GM13977 (cell line): ENCODE results near the gene PSMD1.

Source experiments
- DNase-seq: peaks from one replicate; pipeline ENCODE4 v3.0.0; 2012; ENCODE audit warnings: low spot score
- in situ Hi-C: fragments of 300-500 bp; cut with MboI; formaldehyde crosslinking; loops from one replicate; pipeline ENCODE4 v1.12.0; 2022; ENCODE audit warnings: low sequenced_read_pairs, low pct_unique_long_range_greater_than_20kb, mixed read lengths, inconsistent platforms; ENCODE audit not compliant: unreplicated experiment
- TF ChIP-seq, protein P1 (sequence below): IDR thresholded peaks from 2 replicates; pipeline ENCODE4 v1.5.1; 2012; ENCODE audit warnings: mild to moderate bottlenecking, control low read depth; ENCODE audit not compliant: insufficient read depth; ENCODE audit errors: extremely low read depth, missing control alignments

PSMD1 gene

GRCh38 chr2:231012463-231012862 is 44.2 kb upstream of the PSMD1 start:
- in situ Hi-C loops = no loop called here
- no peak for DNase-seq
- TF ChIP-seq, protein P1, sequence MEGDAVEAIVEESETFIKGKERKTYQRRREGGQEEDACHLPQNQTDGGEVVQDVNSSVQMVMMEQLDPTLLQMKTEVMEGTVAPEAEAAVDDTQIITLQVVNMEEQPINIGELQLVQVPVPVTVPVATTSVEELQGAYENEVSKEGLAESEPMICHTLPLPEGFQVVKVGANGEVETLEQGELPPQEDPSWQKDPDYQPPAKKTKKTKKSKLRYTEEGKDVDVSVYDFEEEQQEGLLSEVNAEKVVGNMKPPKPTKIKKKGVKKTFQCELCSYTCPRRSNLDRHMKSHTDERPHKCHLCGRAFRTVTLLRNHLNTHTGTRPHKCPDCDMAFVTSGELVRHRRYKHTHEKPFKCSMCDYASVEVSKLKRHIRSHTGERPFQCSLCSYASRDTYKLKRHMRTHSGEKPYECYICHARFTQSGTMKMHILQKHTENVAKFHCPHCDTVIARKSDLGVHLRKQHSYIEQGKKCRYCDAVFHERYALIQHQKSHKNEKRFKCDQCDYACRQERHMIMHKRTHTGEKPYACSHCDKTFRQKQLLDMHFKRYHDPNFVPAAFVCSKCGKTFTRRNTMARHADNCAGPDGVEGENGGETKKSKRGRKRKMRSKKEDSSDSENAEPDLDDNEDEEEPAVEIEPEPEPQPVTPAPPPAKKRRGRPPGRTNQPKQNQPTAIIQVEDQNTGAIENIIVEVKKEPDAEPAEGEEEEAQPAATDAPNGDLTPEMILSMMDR = no peak

DNA sequence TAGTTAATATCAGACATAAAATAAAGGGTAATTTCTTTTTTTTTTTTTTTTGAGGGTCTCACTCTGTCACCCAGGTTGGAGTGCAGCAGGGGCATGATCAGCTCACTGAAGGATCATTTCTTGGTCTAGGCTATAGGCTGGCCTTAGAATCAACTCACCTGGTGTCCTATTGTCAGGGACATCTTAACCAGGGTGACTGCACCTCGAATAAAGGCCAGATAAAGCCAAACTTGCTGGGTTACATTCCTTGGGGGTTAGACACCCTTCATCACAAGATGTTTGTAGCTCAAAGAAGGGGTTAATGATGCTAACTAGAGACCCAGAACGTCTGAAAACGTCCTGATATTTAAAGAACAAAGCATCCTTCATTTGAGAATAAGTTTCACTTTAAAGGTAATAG is 42.8 kb upstream of the PSMD1 start:
- DNase-seq = no peak
- in situ Hi-C loops = no loop called here
- TF ChIP-seq, protein P1 = no peak

DNA sequence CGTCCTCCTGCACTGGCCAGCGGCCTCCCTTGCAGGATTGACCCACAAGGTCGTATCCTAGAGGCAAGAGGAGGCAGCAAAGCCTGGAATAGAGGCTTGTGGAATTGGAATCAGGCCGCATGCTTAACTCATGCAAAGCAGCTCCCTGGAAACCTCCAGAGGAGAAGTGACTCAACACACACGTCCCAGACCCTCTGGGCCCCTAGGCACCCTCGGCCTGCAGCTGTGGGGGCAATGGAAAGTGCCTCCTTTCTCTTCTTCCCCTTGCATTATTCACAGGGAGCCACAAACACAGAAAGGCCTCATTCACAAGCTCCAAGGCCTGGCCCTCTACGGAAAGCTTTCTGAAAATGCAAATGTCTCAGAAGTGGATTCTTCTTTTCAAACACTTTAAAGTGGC is 41.2 kb upstream of the PSMD1 start:
- in situ Hi-C loops = no loop called here
- TF ChIP-seq, protein P1 = no peak
- no peak for DNase-seq

DNA sequence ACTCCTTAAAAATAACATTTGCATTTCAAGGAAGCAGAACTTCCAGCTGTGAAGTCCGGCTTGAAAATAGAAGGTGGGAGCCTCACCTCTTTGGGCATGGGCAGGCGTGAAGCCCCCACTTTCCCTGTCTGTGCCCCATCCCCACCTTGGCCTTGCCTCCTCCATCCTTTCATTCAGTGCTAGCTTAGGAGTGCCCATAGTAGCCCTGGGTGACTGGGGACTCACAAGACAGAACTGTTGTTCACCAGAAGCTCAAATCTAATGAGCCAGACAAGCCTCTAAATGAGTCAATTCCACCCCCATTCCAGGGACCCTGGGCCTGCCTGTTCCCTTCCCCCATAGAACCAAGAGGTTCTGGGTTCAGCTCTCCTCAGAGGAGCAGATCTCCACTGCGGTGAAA is 40.7 kb upstream of the PSMD1 start:
- in situ Hi-C loops = no loop called here
- no peak for DNase-seq
- TF ChIP-seq, protein P1 = no peak

DNA sequence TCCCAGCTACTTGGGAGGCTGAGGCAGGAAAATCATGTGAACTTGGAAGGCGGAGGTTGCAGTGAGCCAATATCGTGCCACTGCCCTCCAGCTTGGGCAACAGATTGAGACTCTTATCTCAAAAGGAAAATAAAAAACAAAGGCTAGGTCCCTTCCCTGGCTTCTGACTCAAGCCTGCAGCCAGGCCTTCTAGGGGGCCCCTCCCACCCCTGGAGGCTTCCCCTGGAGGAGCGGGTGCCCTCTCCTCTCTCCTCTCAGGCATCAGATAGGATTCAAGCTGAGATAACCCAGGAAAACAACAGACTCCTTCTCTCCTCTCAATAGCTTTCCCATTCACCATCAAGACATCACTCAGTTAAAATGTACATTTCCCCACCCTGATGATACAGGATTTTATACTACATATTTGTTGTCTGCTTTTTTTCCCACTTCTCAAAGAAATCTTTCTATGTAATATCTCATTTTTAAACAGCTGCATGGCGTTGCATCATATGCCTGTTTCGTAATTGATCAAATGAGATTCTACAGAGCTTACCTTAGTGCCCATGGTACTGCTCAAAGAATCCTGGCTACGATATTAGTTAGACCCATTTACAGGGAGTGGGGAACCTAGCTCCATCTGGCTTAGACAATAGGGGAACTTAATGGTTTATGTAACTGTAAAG is 40.0 kb upstream of the PSMD1 start:
- in situ Hi-C loops = no loop called here
- TF ChIP-seq, protein P1 = no peak
- DNase-seq = no peak

DNA sequence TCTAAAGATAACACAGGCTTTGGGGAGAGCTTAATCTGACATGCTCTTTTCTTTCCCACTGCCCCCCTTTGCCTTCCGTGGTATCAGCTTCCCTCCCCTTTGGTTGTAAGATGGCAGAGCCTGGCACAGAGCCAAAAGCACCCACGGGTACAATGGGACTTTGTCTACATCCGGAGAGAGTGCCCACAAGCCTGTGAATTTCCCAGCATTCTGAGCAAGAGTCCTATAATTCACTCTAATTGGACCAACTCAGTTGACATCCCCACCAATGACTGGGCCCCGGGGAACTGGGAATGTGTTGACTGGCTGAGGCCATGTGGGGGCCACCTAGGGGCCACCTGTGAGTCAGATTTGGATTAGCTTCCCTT is 39.5 kb upstream of the PSMD1 start:
- in situ Hi-C loops = no loop called here
- TF ChIP-seq, protein P1 = no peak
- DNase-seq = no peak
